ENCODE results near the gene SPATA1. TPM values are rescaled to one million over a fixed set of nuclear protein-coding genes. Genes with fewer than 3 reads are reported as not detected.

The SPATA1 gene
- total and polyA plus RNA-seq, 2 of the 8 experiments (the other 6 are each of a cell fraction or from before 2014, with no cell fraction given): 0.51 to 1.1 TPM

GRCh38 chr1:84462118-84462517 lies 44.1 kb upstream of the SPATA1 start:
- H4K8ac ChIP-seq (ENCODE audit: extremely low read depth, insufficient read depth, low read length): no peak overlapping the region
- H3K14ac ChIP-seq (ENCODE audit: insufficient read length): no peak overlapping the region
- no peak overlapping the region for H2BK5ac ChIP-seq (ENCODE audit: low read depth, low read length)
- H3K9ac ChIP-seq (replicated peaks in 1 of 4; ENCODE audit: extremely low read depth in 1 of 4, low read depth in 3 of 4, low read length in 3 of 4): no peak overlapping the region
- no peak overlapping the region for H3K56ac ChIP-seq (replicated peaks; ENCODE audit: insufficient read length, low read depth, low read length)
- H2BK120ac ChIP-seq (replicated peaks; ENCODE audit: low read depth, low read length): no peak overlapping the region
- ChIA-PET POLR2A (ENCODE audit: partially characterized antibody) (no interaction called here), CTCF (ENCODE audit: partially characterized antibody) (interaction anchor here (0.7 to 1.4 kb wide), 3 partner anchors 42 to 157 kb away, joined by 3 read pairs; no protein-coding TSS in a partner anchor)
- DNase-seq (ENCODE audit: low read depth in 1 of 2, low spot score in 2 of 2): no peak
- no peaks in the 10 kb centered on the region for H4K20me1 ChIP-seq (replicated peaks in 1 of 2; ENCODE audit: control insufficient read depth in 1 of 2, insufficient read depth in 2 of 2, low read length in 2 of 2)
- no peaks in the 10 kb centered on the region for H3K36me3 ChIP-seq (ENCODE audit: control insufficient read depth in 2 of 4, insufficient read depth in 4 of 4, low read length in 3 of 4)
- H3K4ac ChIP-seq (replicated peaks; ENCODE audit: insufficient read length, low read depth, low read length): no peak overlapping the region
- no peaks in the 10 kb centered on the region for H3K4me1 ChIP-seq (replicated peaks in 1 of 4; ENCODE audit: control insufficient read depth in 3 of 4, insufficient read depth in 4 of 4, low read length in 3 of 4)
- H3K23me2 ChIP-seq (ENCODE audit: low read depth, low read length): no peaks in the 10 kb centered on the region
- no peak overlapping the region for H4K5ac ChIP-seq (ENCODE audit: insufficient read length, low read depth, low read length)
- no peak overlapping the region for H3K4me3 ChIP-seq (ENCODE audit: extremely low read depth in 1 of 4, insufficient read depth in 2 of 4, low read depth in 3 of 4, low read length in 4 of 4)
- no peaks in the 10 kb centered on the region for H3K9me3 ChIP-seq (ENCODE audit: insufficient read depth in 2 of 2, low read depth in 1 of 2, low read length in 1 of 2)
- WGBS, 2 experiments (ENCODE audit: extremely low coverage in 1 of 2, insufficient coverage in 1 of 2, insufficient read length in 1 of 2, insufficient replicate concordance in 2 of 2, low coverage in 1 of 2, low lambda C conversion rate in 2 of 2, missing lambda C conversion rate in 1 of 2): 60% methylated on average over 1 of the region's 1 CpG; no CpG with 5 or more reads in 1 of the 2 experiments
- no peaks in the 10 kb centered on the region for H3K79me1 ChIP-seq (ENCODE audit: low read depth, low read length)
- H2AFZ ChIP-seq (ENCODE audit: low read length): no peak overlapping the region
- TF ChIP-seq TAF7 (optimal IDR thresholded peaks at IDR 0.05; ENCODE audit: borderline replicate concordance, low read depth, low read length): no peak
- no peak for TF ChIP-seq SP1 (IDR thresholded peaks at IDR 0.05; ENCODE audit: low read depth, low read length)
- no peak for TF ChIP-seq JUND (IDR thresholded peaks at IDR 0.05; ENCODE audit: low read length)
- TF ChIP-seq KDM4A (IDR thresholded peaks at IDR 0.05; ENCODE audit: low read depth, low read length, severe bottlenecking): no peak
- no peak for TF ChIP-seq USF2 (IDR thresholded peaks at IDR 0.05; ENCODE audit: low read length)
- no peak for TF ChIP-seq KDM1A (IDR thresholded peaks at IDR 0.05; ENCODE audit: borderline replicate concordance, low read length)
- TF ChIP-seq TEAD4 (IDR thresholded peaks at IDR 0.05; ENCODE audit: low read depth, low read length): no peak
- TF ChIP-seq POLR2A (IDR thresholded peaks at IDR 0.05; ENCODE audit: control extremely low read depth in 1 of 2, low read depth in 2 of 2, low read length in 2 of 2): no peak
- TF ChIP-seq CTBP2 (IDR thresholded peaks at IDR 0.05; ENCODE audit: borderline replicate concordance, insufficient read depth, insufficient read length, low read length): no peak
- TF ChIP-seq PHF8 (conservative IDR thresholded peaks at IDR 0.05; ENCODE audit: low read depth, low read length): no peak
- no peak for TF ChIP-seq ATF3 (IDR thresholded peaks at IDR 0.05; ENCODE audit: insufficient read depth, low read depth, low read length)
- H3K18ac ChIP-seq (ENCODE audit: extremely low read depth, low read length): no peak overlapping the region
- H2BK20ac ChIP-seq (ENCODE audit: low read length): no peak overlapping the region
- no peak overlapping the region for H3K4me2 ChIP-seq (ENCODE audit: insufficient read depth in 1 of 2, low read depth in 2 of 2, low read length in 2 of 2)
- H2BK15ac ChIP-seq (ENCODE audit: low read length): no peak overlapping the region
- no peak overlapping the region for H4K91ac ChIP-seq (replicated peaks; ENCODE audit: insufficient read length, low read length)
- H3K27ac ChIP-seq (ENCODE audit: low read depth, low read length): no peak overlapping the region
- H3K27me3 ChIP-seq (replicated peaks in 1 of 4; ENCODE audit: control insufficient read depth in 3 of 4, extremely low read depth in 1 of 4, insufficient read depth in 3 of 4, low read length in 3 of 4): no peaks in the 10 kb centered on the region; a peak in 1 of 7 replicates
- no peak overlapping the region for H3K23ac ChIP-seq (ENCODE audit: insufficient read length)
- H3K79me2 ChIP-seq (ENCODE audit: control insufficient read depth in 1 of 2, insufficient read depth in 2 of 2, low read length in 2 of 2): no peaks in the 10 kb centered on the region
- no peak for FAIRE-seq
- no peak overlapping the region for H2BK12ac ChIP-seq (ENCODE audit: low read depth, low read length)
- no peak overlapping the region for H2AK5ac ChIP-seq (ENCODE audit: low read depth, low read length)
